ENCODE results near the gene NME2.
"Not testable (repeated sequence)": the region's sequence is repeated elsewhere in the genome, so short reads cannot be mapped to it uniquely, and the experiment has no call there.

Gene NME2
- 1.1 to 1.2 reads per million in 2 donors for total RNA-seq

- DNase-seq, result peak; percentile 30 to 80 (median 57)
Measured at GRCh38 chr17:51166198-51166986, at the start of gene NME2. Gene NME2 (plus strand): TSS chr17:51166411. CDS start chr17:51166831, 420 bp downstream.

GRCh38 chr17:51118330-51119195 lies 47.6 kb upstream of the NME2 start:
- DNase-seq, result no peak

- DNase-seq, result peak; percentile 10 to 58 (median 19)
Measured at GRCh38 chr17:51119415-51120356, 46.5 kb upstream of the NME2 start.

- peak in 3 of 5 experiments; percentile 25 to 75 (median 43) for DNase-seq
Measured at GRCh38 chr17:51120357-51120738, 45.9 kb upstream of the NME2 start.

- DNase-seq, result peak; percentile 85 to 94 (median 89)
Measured at GRCh38 chr17:51120739-51121619, 45.2 kb upstream of the NME2 start, which contains the start of gene SPAG9. Gene SPAG9 (minus strand): TSS chr17:51120868. CDS start chr17:51120656, 212 bp downstream.

GRCh38 chr17:51121620-51122472 lies 44.4 kb upstream of the NME2 start:
- peak; percentile 31 to 79 (median 50) for DNase-seq

GRCh38 chr17:51122473-51123115 lies 43.6 kb upstream of the NME2 start:
- not testable (repeated sequence) for DNase-seq

GRCh38 chr17:51124640-51125503 lies 41.3 kb upstream of the NME2 start:
- DNase-seq, result no peak

- DNase-seq, result peak in 1 of 5 experiments; percentile 24
Measured at GRCh38 chr17:51128076-51128475, 38.1 kb upstream of the NME2 start.

GRCh38 chr17:51132964-51133319 lies 33.3 kb upstream of the NME2 start:
- no peak for DNase-seq

- DNase-seq, result no peak
Measured at GRCh38 chr17:51133365-51133764, 32.8 kb upstream of the NME2 start.

- no peak for DNase-seq
Measured at GRCh38 chr17:51135956-51136355, 30.3 kb upstream of the NME2 start.

- no peak for DNase-seq
Measured at GRCh38 chr17:51142597-51142996, 23.6 kb upstream of the NME2 start.

GRCh38 chr17:51144266-51145022 lies 21.8 kb upstream of the NME2 start:
- DNase-seq, result no peak

- DNase-seq, result no peak
Measured at GRCh38 chr17:51147650-51148049, 18.6 kb upstream of the NME2 start.

- DNase-seq, result no peak
Measured at GRCh38 chr17:51149163-51149562, 17.0 kb upstream of the NME2 start.

- no peak for DNase-seq
Measured at GRCh38 chr17:51150932-51151331, 15.3 kb upstream of the NME2 start.

- no peak for DNase-seq
Measured at GRCh38 chr17:51152766-51153209, 13.4 kb upstream of the NME2 start.

Measured in T-helper 2 cell (primary cell).